Mesenchymal stem cell (in vitro differentiated cells and primary cell): ENCODE data around the gene CBX6. TPM values are rescaled to one million over a fixed set of nuclear protein-coding genes. Genes with fewer than 3 reads are reported as not detected.

ENCODE experiments used
- DNase-seq: peaks from one replicate; pipeline ENCODE4 v3.0.0-alpha.2; 2013
- H2AFZ ChIP-seq: one replicate; pipeline ENCODE4 v1.6.1; 2013; ENCODE audit warnings: low read depth, mild to moderate bottlenecking, control low read depth, inconsistent platforms, low read length, moderate library complexity
- H2AK5ac ChIP-seq: 2 replicates; pipeline ENCODE4 v1.6.1; 2013; ENCODE audit warnings: low read length, moderate library complexity, mild to moderate bottlenecking, inconsistent platforms; ENCODE audit not compliant: severe bottlenecking
- H2BK120ac ChIP-seq: one replicate; pipeline ENCODE4 v1.6.1; 2013; ENCODE audit warnings: low read depth, mild to moderate bottlenecking, inconsistent platforms, low read length, moderate library complexity
- H2BK12ac ChIP-seq, 2 experiments: one replicate each; pipeline ENCODE4 v1.6.1; 2013; ENCODE audit warnings: inconsistent platforms in 2 of 2, low read length in 2 of 2, mild to moderate bottlenecking in 2 of 2, moderate library complexity in 2 of 2, control low read depth in 1 of 2
- H2BK15ac ChIP-seq: one replicate; pipeline ENCODE4 v1.6.1; 2013; ENCODE audit warnings: mild to moderate bottlenecking, low read depth, inconsistent platforms; ENCODE audit not compliant: poor library complexity, severe bottlenecking
- H2BK5ac ChIP-seq: 2 replicates; pipeline ENCODE4 v1.6.1; 2013; ENCODE audit warnings: low read depth, mild to moderate bottlenecking, low read length, control low read depth, inconsistent platforms; ENCODE audit not compliant: poor library complexity, severe bottlenecking
- H3K14ac ChIP-seq, 2 experiments: one replicate each; pipeline ENCODE4 v1.6.1; 2013; ENCODE audit warnings: inconsistent platforms in 2 of 2, low read length in 2 of 2, control low read depth in 1 of 2, mild to moderate bottlenecking in 1 of 2, moderate library complexity in 1 of 2
- H3K18ac ChIP-seq, 2 experiments: one replicate each; pipeline ENCODE4 v1.6.1; 2013; ENCODE audit warnings: inconsistent platforms in 2 of 2, low read length in 2 of 2, control low read depth in 1 of 2, low read depth in 1 of 2, mild to moderate bottlenecking in 1 of 2
- H3K23ac ChIP-seq, 2 experiments: one replicate each; pipeline ENCODE4 v1.6.1; 2013; ENCODE audit warnings: inconsistent platforms in 2 of 2, low read length in 2 of 2, mild to moderate bottlenecking in 2 of 2, moderate library complexity in 2 of 2, control low read depth in 1 of 2
- H3K27ac ChIP-seq: 2 replicates; pipeline ENCODE4 v1.5.1; 2013; ENCODE audit warnings: mild to moderate bottlenecking, moderate library complexity, low read length, control low read depth, inconsistent platforms; ENCODE audit not compliant: poor library complexity, severe bottlenecking
- H3K27me3 ChIP-seq, 2 experiments: 2 replicates each; pipeline versions ENCODE4 v1.6.1 to v1.7.0; 2013; ENCODE audit warnings: low read length in 2 of 2, mild to moderate bottlenecking in 2 of 2, moderate library complexity in 2 of 2, control low read depth in 1 of 2, inconsistent platforms in 1 of 2; ENCODE audit not compliant: control insufficient read depth in 1 of 2, insufficient read depth in 1 of 2
- H3K36me3 ChIP-seq, 2 experiments: 2 replicates each; pipeline versions ENCODE4 v1.6.1 to v1.7.0; 2013; ENCODE audit warnings: low read length in 2 of 2, control low read depth in 1 of 2, inconsistent platforms in 1 of 2, low read depth in 1 of 2, mild to moderate bottlenecking in 1 of 2; ENCODE audit not compliant: insufficient read depth in 2 of 2, control insufficient read depth in 1 of 2
- H3K4ac ChIP-seq, 2 experiments: one replicate each; pipeline ENCODE4 v1.6.1; 2013; ENCODE audit warnings: inconsistent platforms in 2 of 2, low read length in 2 of 2, mild to moderate bottlenecking in 2 of 2, moderate library complexity in 2 of 2, control low read depth in 1 of 2, low read depth in 1 of 2
- H3K4me1 ChIP-seq: 2 replicates; pipeline ENCODE4 v1.6.1; 2013; ENCODE audit warnings: low read depth, low read length, control low read depth; ENCODE audit not compliant: control insufficient read depth, insufficient read depth
- H3K4me2 ChIP-seq: 2 replicates; pipeline ENCODE4 v1.6.1; 2013; ENCODE audit warnings: low read length, mild to moderate bottlenecking, inconsistent platforms; ENCODE audit not compliant: poor library complexity, severe bottlenecking
- H3K4me3 ChIP-seq, 2 experiments: 2 replicates each; pipeline versions ENCODE4 v1.5.1 to v1.7.0; 2013; ENCODE audit warnings: low read length in 2 of 2, mild to moderate bottlenecking in 2 of 2, control low read depth in 1 of 2, low read depth in 1 of 2; ENCODE audit not compliant: insufficient read depth in 1 of 2
- H3K79me1 ChIP-seq: replicated peaks from 2 replicates; pipeline ENCODE4 v1.6.1; 2013; ENCODE audit warnings: mild to moderate bottlenecking, control low read depth, low read length, inconsistent platforms; ENCODE audit not compliant: poor library complexity, severe bottlenecking
- H3K9ac ChIP-seq: 2 replicates; pipeline ENCODE4 v1.7.0; 2013; ENCODE audit warnings: mild to moderate bottlenecking, low read length, moderate library complexity
- H3K9me3 ChIP-seq: 2 replicates; pipeline ENCODE4 v1.7.0; 2013; ENCODE audit warnings: mild to moderate bottlenecking, low read length; ENCODE audit not compliant: control insufficient read depth
- H4K8ac ChIP-seq: one replicate; pipeline ENCODE4 v1.6.1; 2013; ENCODE audit warnings: inconsistent platforms, mild to moderate bottlenecking, low read length, moderate library complexity
- H4K91ac ChIP-seq: one replicate; pipeline ENCODE4 v1.6.1; 2013; ENCODE audit warnings: mild to moderate bottlenecking, low read length, inconsistent platforms
- WGBS: methylation state at CpG from one replicate; pipeline ENCODE4 v1.1.7; 2013; ENCODE audit warnings: mixed read lengths; 5-methylcytosine and 5-hydroxymethylcytosine counted together
- polyA plus RNA-seq, 2 experiments: library from polyadenylated mRNA; stranded (reverse); fragments of 200-250 nt; gene quantifications; one replicate each; pipeline ENCODE4 v1.2.3, GENCODE V29; 2013

Gene CBX6
- polyA plus RNA-seq (2013, experiment 1 of 2), result 39.2 TPM
- polyA plus RNA-seq (2013, experiment 2 of 2), result 38.5 TPM

DNA sequence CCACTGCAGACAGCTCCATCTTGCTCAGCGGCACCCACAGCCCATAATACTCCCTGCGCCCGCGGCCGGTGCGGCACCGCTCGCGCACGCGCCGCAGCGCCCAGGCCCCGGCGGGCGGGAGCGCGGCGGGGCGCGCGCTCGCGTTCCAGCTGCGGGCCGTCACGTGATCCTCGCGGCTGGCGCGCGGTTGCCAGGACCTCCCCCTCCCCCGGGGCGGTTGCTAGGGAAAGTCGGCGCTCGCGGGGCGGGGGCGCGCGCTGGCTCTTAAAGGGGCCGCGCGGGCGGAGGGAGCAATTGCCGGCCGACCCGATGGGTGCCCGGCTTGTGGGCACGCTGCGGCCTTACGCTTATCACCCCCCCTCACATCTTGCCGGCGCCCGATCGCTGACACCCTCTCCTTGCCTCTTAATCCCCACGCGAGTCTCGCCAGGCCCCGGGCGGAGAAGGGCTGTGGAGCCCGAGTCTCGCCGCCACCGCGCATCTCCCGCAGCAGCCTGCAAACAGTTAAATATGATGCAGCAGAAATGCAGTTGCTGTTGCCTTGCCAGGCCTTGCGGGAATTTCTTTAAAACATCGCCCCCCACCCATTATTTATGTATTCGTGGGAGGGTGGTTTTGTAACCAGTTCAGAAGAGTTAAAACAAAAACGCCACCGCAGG is at the start of gene CBX6:
Gene CBX6, minus strand, starts transcription at position 45 of the 659 bp plus-strand sequence. Its CDS starts 26 bp downstream, at position 19.
- under 1% methylated on average over 55 of the region's 73 CpGs for WGBS

DNA sequence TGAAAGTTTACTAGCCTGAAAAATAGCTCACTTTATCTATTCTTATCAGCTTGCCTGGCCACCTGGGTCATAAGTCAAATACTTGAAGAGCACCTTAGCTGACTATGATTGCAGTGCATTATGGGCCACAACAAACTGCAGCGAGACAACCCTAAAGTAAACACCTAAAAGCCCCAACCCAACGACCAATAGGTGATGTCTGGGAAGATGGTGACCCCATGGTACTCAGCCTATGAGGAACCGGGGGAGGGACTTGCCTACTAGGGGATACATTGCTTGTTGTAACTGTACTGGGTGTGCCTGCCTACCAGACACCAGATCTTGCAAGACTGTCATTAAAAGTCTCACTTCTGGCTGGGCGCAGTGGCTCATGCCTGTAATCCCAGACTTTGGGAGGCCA is 49.8 kb upstream of the CBX6 start:
- H4K91ac ChIP-seq, result no peak overlapping the region
- no peak overlapping the region for H2BK5ac ChIP-seq
- H3K4ac ChIP-seq, result no peak overlapping the region
- no peaks in the 10 kb centered on the region for H3K79me1 ChIP-seq
- H3K4me1 ChIP-seq, result peaks cover 5% of the 10 kb centered on the region
- no peak overlapping the region for H3K27ac ChIP-seq
- no peak overlapping the region for H3K14ac ChIP-seq
- DNase-seq, result no peak
- WGBS, result 73% methylated on average over 3 of the region's 4 CpGs
- no peak overlapping the region for H2AK5ac ChIP-seq
- H2BK15ac ChIP-seq, result no peak overlapping the region
- no peak overlapping the region for H3K23ac ChIP-seq
- H3K27me3 ChIP-seq, result peaks cover 5 to 15% of the 10 kb centered on the region in 2 experiments
- H3K9me3 ChIP-seq, result no peaks in the 10 kb centered on the region
- no peaks in the 10 kb centered on the region for H3K36me3 ChIP-seq
- H2BK120ac ChIP-seq, result no peak overlapping the region
- no peak overlapping the region for H3K4me3 ChIP-seq
- H3K18ac ChIP-seq, result no peak overlapping the region
- H3K4me2 ChIP-seq, result no peak overlapping the region
- no peak overlapping the region for H3K9ac ChIP-seq
- H4K8ac ChIP-seq, result no peak overlapping the region
- H2BK12ac ChIP-seq, result no peak overlapping the region
- H2AFZ ChIP-seq, result no peak overlapping the region

More for the DNA sequence above, at the start of gene CBX6:
- Histone ChIP-seq H2BK120ac (peak within 1 kb of the TSS; percentile 90), H3K4me3 (peak within 1 kb of the TSS; percentile 80 to 89), H3K23ac (peak within 1 kb of the TSS; percentile 51 to 91), H2BK12ac (peak within 1 kb of the TSS; percentile 57 to 91), H3K79me1 (peaks cover 23% of the 10 kb centered on the region), H2AK5ac (peak within 1 kb of the TSS; percentile 11), H3K4ac (peak within 1 kb of the TSS; percentile 46 to 93), H2BK5ac (peak within 1 kb of the TSS; percentile 84), H3K36me3 (peaks cover 20 to 28% of the 10 kb centered on the region in 2 experiments), H3K9me3 (no peaks in the 10 kb centered on the region), H2AFZ (peak within 1 kb of the TSS; percentile 86), H4K8ac (peak within 1 kb of the TSS; percentile 99), H3K4me2 (peak within 1 kb of the TSS; percentile 86), H3K27ac (peak within 1 kb of the TSS; percentile 82), H2BK15ac (peak within 1 kb of the TSS; percentile 98), H3K14ac (peak within 1 kb of the TSS in 1 of 2 experiments; percentile 98), H3K27me3 (peaks cover 5 to 11% of the 10 kb centered on the region in 2 experiments), H3K9ac (peak within 1 kb of the TSS; percentile 98), H4K91ac (peak within 1 kb of the TSS; percentile 97), H3K4me1 (peaks cover 14% of the 10 kb centered on the region), H3K18ac (peak within 1 kb of the TSS; percentile 97)
- peak; percentile 92 for DNase-seq

DNA sequence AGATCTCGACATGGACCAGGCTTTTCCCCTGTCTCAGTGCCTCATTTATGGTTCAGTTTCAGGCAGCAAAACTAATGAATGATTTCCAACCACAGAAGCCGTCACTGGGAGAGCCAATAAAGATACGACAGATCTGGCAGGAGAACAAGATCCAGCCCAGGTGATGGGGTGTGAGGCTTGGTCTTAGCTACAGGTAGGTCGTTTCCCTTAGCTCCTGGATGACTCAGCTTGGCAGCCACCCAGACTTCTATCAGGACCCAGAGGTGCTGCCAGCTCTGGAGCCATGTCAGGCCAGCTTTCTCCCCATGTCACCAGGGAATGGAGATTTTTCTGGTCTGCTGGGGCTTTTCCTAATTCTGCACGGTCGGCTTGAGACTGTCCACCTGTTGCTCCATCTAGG is 49.1 kb upstream of the CBX6 start:
- Histone ChIP-seq H3K4ac (no peak overlapping the region), H2BK15ac (no peak overlapping the region)
- 78% methylated on average over 6 of the region's 6 CpGs for WGBS

DNA sequence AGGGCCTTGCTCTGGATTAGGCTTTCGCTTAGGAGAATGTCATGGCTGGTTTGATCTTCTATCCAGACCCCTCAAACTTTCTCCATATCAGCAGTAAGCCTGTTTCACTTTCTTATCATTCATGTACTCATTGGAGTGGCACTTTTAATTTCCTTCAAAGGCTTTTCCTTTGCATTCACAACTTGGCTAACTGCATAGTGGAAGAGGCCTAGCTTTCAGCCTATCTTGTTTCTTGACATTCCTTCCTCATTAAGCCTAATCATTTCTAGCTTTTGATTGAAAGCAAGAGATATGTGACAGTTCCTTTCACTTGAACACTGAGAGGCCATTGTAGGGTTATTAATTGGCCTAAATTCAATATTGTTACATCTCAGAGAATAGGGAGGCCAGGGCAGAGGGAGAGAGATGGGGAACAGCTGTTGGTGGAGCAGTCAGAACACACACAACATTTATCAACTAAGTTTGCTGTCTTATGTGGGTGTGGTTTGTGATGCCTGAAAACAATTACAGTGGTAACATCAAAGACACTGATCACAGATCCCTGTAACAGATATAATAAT is 47.7 kb upstream of the CBX6 start:
- H3K79me1 ChIP-seq, result no peaks in the 10 kb centered on the region
- no peak overlapping the region for H3K23ac ChIP-seq
- peaks cover 5% of the 10 kb centered on the region for H3K4me1 ChIP-seq
- H2BK120ac ChIP-seq, result no peak overlapping the region
- H2BK12ac ChIP-seq, result no peak overlapping the region
- H3K27me3 ChIP-seq, result peaks cover 15 to 29% of the 10 kb centered on the region in 2 experiments
- no peaks in the 10 kb centered on the region for H3K36me3 ChIP-seq
- no peak overlapping the region for H3K27ac ChIP-seq
- no peak for DNase-seq
- no peak overlapping the region for H3K9ac ChIP-seq
- H2AK5ac ChIP-seq, result no peak overlapping the region
- 74% methylated on average over 1 of the region's 1 CpG for WGBS
- H3K4me3 ChIP-seq, result no peak overlapping the region
- H3K4me2 ChIP-seq, result no peak overlapping the region
- H2AFZ ChIP-seq, result no peak overlapping the region
- H4K91ac ChIP-seq, result no peak overlapping the region
- H4K8ac ChIP-seq, result no peak overlapping the region
- H3K4ac ChIP-seq, result no peak overlapping the region
- H3K14ac ChIP-seq, result no peak overlapping the region
- no peak overlapping the region for H3K18ac ChIP-seq
- H3K9me3 ChIP-seq, result no peaks in the 10 kb centered on the region
- H2BK15ac ChIP-seq, result no peak overlapping the region
- no peak overlapping the region for H2BK5ac ChIP-seq

More for the DNA sequence above, 49.1 kb upstream of the CBX6 start:
- H3K23ac ChIP-seq, result no peak overlapping the region
- no peaks in the 10 kb centered on the region for H3K36me3 ChIP-seq
- no peak overlapping the region for H2AFZ ChIP-seq
- peaks cover 5% of the 10 kb centered on the region for H3K4me1 ChIP-seq
- no peak overlapping the region for H3K4me3 ChIP-seq
- H2BK120ac ChIP-seq, result no peak overlapping the region
- DNase-seq, result no peak
- H3K27ac ChIP-seq, result no peak overlapping the region
- peaks cover 11 to 21% of the 10 kb centered on the region in 2 experiments for H3K27me3 ChIP-seq
- H3K79me1 ChIP-seq, result no peaks in the 10 kb centered on the region
- H4K8ac ChIP-seq, result no peak overlapping the region
- H3K4me2 ChIP-seq, result no peak overlapping the region
- H4K91ac ChIP-seq, result no peak overlapping the region
- no peak overlapping the region for H2BK12ac ChIP-seq
- no peak overlapping the region for H3K18ac ChIP-seq
- H2BK5ac ChIP-seq, result no peak overlapping the region
- no peak overlapping the region for H3K14ac ChIP-seq
- no peak overlapping the region for H3K9ac ChIP-seq
- H2AK5ac ChIP-seq, result no peak overlapping the region
- H3K9me3 ChIP-seq, result no peaks in the 10 kb centered on the region
